PFSK-1 (cell line): ENCODE results near the gene CACNA2D2.

ENCODE experiments used
- REST ChIP-seq, 2 experiments: IDR thresholded peaks; 2 replicates each; pipeline versions ENCODE4 v1.6.1 to v1.8.0; 2011 to 2012; ENCODE audit warnings: low read depth in 2 of 2, low read length in 2 of 2, control low read depth in 1 of 2, inconsistent platforms in 1 of 2, mild to moderate bottlenecking in 1 of 2, moderate library complexity in 1 of 2; ENCODE audit not compliant: insufficient read depth in 1 of 2
- SIN3A ChIP-seq: IDR thresholded peaks from 2 replicates; pipeline ENCODE4 v1.6.1; 2012; ENCODE audit warnings: mild to moderate bottlenecking, low read length, moderate library complexity, borderline replicate concordance; ENCODE audit not compliant: insufficient read depth
- TAF1 ChIP-seq: IDR thresholded peaks from 2 replicates; pipeline ENCODE4 v1.6.1; 2012; ENCODE audit warnings: low read length, control low read depth, borderline replicate concordance; ENCODE audit not compliant: insufficient read depth

DNA sequence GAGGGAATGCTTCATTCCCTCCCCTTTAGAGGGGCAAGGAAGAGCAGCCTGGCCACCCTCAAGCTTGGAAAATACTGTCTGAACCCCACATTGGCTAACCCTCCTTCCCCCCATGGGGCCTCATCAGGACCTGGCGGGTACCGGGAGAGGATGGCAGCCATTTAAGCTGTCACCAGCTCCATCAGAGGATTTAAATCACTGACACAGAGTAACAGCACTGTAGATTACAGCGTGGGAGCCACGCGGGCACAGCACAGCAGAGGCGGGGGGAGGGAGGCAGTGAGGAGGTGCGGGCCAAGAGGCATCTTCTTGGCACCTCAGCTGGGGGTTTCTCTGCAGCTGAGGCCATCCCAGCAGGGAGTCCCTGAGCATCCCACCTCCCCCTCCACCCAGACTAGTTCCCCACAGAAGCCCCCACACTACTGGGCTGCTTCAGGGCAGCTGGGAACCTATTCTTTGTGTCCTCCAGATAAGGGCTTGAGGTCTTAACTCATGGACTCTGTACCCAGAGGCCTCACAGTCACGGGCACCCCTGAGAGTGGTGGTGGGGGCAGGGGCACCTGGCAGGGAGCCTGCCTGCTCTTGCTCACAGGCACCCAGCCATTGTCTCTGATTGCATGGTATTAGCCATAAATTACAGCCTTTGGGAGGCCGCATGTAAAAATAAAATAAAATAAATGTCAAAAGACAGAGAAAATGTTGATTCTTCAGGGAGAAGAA is 21.9 kb upstream of the CACNA2D2 start:
- TF ChIP-seq SIN3A (no peak), TAF1 (no peak), REST (IDR thresholded peaks at IDR 0.05; ENCODE audit: insufficient read depth in 1 of 2, low read depth in 2 of 2, low read length in 2 of 2) (no peak)
